ENCODE data around the gene POR. TPM values are rescaled to one million over a fixed set of nuclear protein-coding genes. Genes with fewer than 3 reads are reported as not detected.
A peak's percentile ranks its signal among the peaks of the same experiment; 100 is the strongest.

Gene POR
- polyA plus RNA-seq, 1 of the 3 experiments (the other 2 are of a cell fraction) = 68.7 TPM

- DNase-seq = peak; percentile 61
- peak overlapping the region; percentile 91 for H3K4me2 ChIP-seq
- no peaks in the 10 kb centered on the region for H3K27me3 ChIP-seq (ENCODE audit: insufficient read depth)
- TF ChIP-seq GATA2 (CRISPR knock-in tag; IDR thresholded peaks at IDR 0.05) (peak; percentile 93), REST (IDR thresholded peaks at IDR 0.05; ENCODE audit: low read depth, low read length) (no peak), MAX (IDR thresholded peaks at IDR 0.05; ENCODE audit: low read depth) (peak; percentile 28; the same call in 1 of the 2 replicates), EP300 (IDR thresholded peaks at IDR 0.05; ENCODE audit: borderline replicate concordance in 1 of 2, low read depth in 1 of 2, low read length in 1 of 2) (0 out of 4 replicates have a peak, but pooled peaks of 1 of the 2 experiments have one; percentile 11)
- peak overlapping the region; percentile 70; the same call in 1 of the 2 replicates for H2AFZ ChIP-seq (ENCODE audit: low read depth)
- peaks cover 39% of the 10 kb centered on the region for H3K79me2 ChIP-seq (ENCODE audit: insufficient read depth)
- ChIA-PET CTCF (interaction anchor here (0.7 to 5.2 kb wide), 3 partner anchors 14 to 381 kb away, joined by 3 to 32 read pairs (median 28); no protein-coding TSS in a partner anchor), POLR2A (interaction anchor here (0.9 to 1.2 kb wide), 2 partner anchors 10 to 36 kb away, joined by 4 read pairs; no protein-coding TSS in a partner anchor)
- WGBS (ENCODE audit: low lambda C conversion rate) = 2% methylated on average over 8 of the region's 8 CpGs
- no peaks in the 10 kb centered on the region for H3K9me3 ChIP-seq
- H3F3A ChIP-seq (replicated peaks; ENCODE audit: insufficient read depth) = no peaks in the 10 kb centered on the region
- H3K9ac ChIP-seq = peak overlapping the region; percentile 72
- H3K4me1 ChIP-seq (ENCODE audit: control insufficient read depth in 1 of 2, insufficient read depth in 2 of 2, low read depth in 1 of 2, low read length in 1 of 2) = peaks cover 6 to 10% of the 10 kb centered on the region in 2 experiments; a peak in 3 of 4 replicates
- peaks cover 29 to 38% of the 10 kb centered on the region in 2 experiments for H3K36me3 ChIP-seq (replicated peaks in 1 of 2; ENCODE audit: control insufficient read depth in 1 of 2, insufficient read depth in 2 of 2, low read length in 1 of 2)
- peak overlapping the region; percentile 63 to 79; a peak in 3 of 4 replicates for H3K27ac ChIP-seq (ENCODE audit: low read depth in 2 of 2, low read length in 1 of 2)
- no peaks in the 10 kb centered on the region for H3K9me2 ChIP-seq
- H3K4me3 ChIP-seq (ENCODE audit: low read depth in 2 of 2, low read length in 1 of 2) = peak overlapping the region; percentile 73 to 88
- no peaks in the 10 kb centered on the region for H4K20me1 ChIP-seq (ENCODE audit: insufficient read depth)
Measured at GRCh38 chr7:75879771-75880184, 35.2 kb upstream of the POR start.

GRCh38 chr7:75880242-75880641, 34.7 kb upstream of the POR start:
- WGBS (ENCODE audit: low lambda C conversion rate) = 98% methylated on average over 4 of the region's 4 CpGs
- Histone ChIP-seq H3K4me2 (peak overlapping the region; percentile 91), H3K9me3 (no peaks in the 10 kb centered on the region), H3K4me3 (ENCODE audit: low read depth in 2 of 2, low read length in 1 of 2) (peak overlapping the region; percentile 73 to 88), H3K36me3 (replicated peaks in 1 of 2; ENCODE audit: control insufficient read depth in 1 of 2, insufficient read depth in 2 of 2, low read length in 1 of 2) (peaks cover 33 to 41% of the 10 kb centered on the region in 2 experiments), H3K79me2 (ENCODE audit: insufficient read depth) (peaks cover 39% of the 10 kb centered on the region), H3K27ac (ENCODE audit: low read depth in 2 of 2, low read length in 1 of 2) (peak overlapping the region; percentile 1 to 14; a peak in 2 of 4 replicates), H3K27me3 (ENCODE audit: insufficient read depth) (no peaks in the 10 kb centered on the region), H2AFZ (ENCODE audit: low read depth) (no peak overlapping the region), H3K9me2 (no peaks in the 10 kb centered on the region), H3K9ac (peak overlapping the region; percentile 72; the same call in 1 of the 2 replicates), H3K4me1 (ENCODE audit: control insufficient read depth in 1 of 2, insufficient read depth in 2 of 2, low read depth in 1 of 2, low read length in 1 of 2) (peaks cover 6 to 10% of the 10 kb centered on the region in 2 experiments; a peak in 3 of 4 replicates), H3F3A (replicated peaks; ENCODE audit: insufficient read depth) (no peaks in the 10 kb centered on the region), H4K20me1 (ENCODE audit: insufficient read depth) (no peaks in the 10 kb centered on the region)
- ChIA-PET POLR2A (interaction anchor here (0.9 to 1.2 kb wide), 2 partner anchors 9 to 35 kb away, joined by 4 read pairs; no protein-coding TSS in a partner anchor), CTCF (interaction anchor here (0.7 to 5.2 kb wide), 3 partner anchors 14 to 380 kb away, joined by 3 to 32 read pairs (median 28); no protein-coding TSS in a partner anchor)
- DNase-seq = no peak
- TF ChIP-seq PBX3 (IDR thresholded peaks at IDR 0.05) (no peak), JUND (IDR thresholded peaks at IDR 0.05) (no peak), RXRA (IDR thresholded peaks at IDR 0.05; ENCODE audit: borderline replicate concordance, low read depth) (no peak), TEAD4 (IDR thresholded peaks at IDR 0.05; ENCODE audit: borderline replicate concordance, insufficient read depth) (no peak), FOXM1 (IDR thresholded peaks at IDR 0.05; ENCODE audit: low read depth) (no peak), TAF1 (IDR thresholded peaks at IDR 0.05; ENCODE audit: borderline replicate concordance, low read depth, low read length) (no peak), FOSL2 (IDR thresholded peaks at IDR 0.05; ENCODE audit: borderline replicate concordance, low read depth) (no peak), ELF1 (IDR thresholded peaks at IDR 0.05) (no peak), NFIC (IDR thresholded peaks at IDR 0.05; ENCODE audit: borderline replicate concordance) (no peak), IRF3 (IDR thresholded peaks at IDR 0.05; ENCODE audit: low read depth, low read length) (no peak), RCOR1 (IDR thresholded peaks at IDR 0.05; ENCODE audit: low read length) (no peak), CTCF (IDR thresholded peaks at IDR 0.05) (no peak), GATA2 (CRISPR knock-in tag; IDR thresholded peaks at IDR 0.05) (no peak), MXI1 (IDR thresholded peaks at IDR 0.05; ENCODE audit: low read depth, low read length) (no peak), NRF1 (IDR thresholded peaks at IDR 0.05; ENCODE audit: low read depth, low read length) (no peak)
